ENCODE results near the gene KCNN1. TPM values are rescaled to one million over a fixed set of nuclear protein-coding genes. Genes with fewer than 3 reads are reported as not detected.

Gene KCNN1
- total RNA-seq, 1 experiment from 2014 or later = 9.2 TPM

DNA sequence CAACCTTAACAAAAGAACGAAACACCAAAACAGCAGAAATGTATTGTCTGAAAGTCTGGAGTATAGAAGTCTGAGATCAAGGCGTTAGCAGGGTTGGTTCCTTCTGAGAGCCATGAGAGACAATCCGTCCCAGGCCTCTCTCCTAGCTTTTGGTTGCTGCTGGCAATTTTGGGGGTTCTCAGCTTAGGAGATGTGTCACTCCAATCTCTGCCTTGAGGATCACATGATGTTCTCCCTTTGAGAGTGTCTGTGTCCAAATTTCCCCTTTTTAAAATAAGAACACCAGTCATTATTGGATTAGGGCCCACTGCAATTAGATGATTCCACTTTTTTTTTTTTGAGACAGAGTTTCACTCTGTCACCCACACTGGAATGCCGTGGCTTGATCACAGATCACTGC lies 10.1 kb downstream of the KCNN1 start:
- no peak overlapping the region for H2BK12ac ChIP-seq (ENCODE audit: insufficient read length, low read depth, low read length)
- no peaks in the 10 kb centered on the region for H3K4me1 ChIP-seq (ENCODE audit: insufficient read depth, low read length)
- TF ChIP-seq, protein P1, sequence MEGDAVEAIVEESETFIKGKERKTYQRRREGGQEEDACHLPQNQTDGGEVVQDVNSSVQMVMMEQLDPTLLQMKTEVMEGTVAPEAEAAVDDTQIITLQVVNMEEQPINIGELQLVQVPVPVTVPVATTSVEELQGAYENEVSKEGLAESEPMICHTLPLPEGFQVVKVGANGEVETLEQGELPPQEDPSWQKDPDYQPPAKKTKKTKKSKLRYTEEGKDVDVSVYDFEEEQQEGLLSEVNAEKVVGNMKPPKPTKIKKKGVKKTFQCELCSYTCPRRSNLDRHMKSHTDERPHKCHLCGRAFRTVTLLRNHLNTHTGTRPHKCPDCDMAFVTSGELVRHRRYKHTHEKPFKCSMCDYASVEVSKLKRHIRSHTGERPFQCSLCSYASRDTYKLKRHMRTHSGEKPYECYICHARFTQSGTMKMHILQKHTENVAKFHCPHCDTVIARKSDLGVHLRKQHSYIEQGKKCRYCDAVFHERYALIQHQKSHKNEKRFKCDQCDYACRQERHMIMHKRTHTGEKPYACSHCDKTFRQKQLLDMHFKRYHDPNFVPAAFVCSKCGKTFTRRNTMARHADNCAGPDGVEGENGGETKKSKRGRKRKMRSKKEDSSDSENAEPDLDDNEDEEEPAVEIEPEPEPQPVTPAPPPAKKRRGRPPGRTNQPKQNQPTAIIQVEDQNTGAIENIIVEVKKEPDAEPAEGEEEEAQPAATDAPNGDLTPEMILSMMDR (conservative IDR thresholded peaks at IDR 0.05) = no peak
- H3K36me3 Mint-ChIP-seq (ENCODE audit: insufficient read depth in 1 of 3, low read depth in 3 of 3) = peaks cover 0 to 28% (median 18%) of the 10 kb centered on the region in 3 experiments; a peak in 6 of 7 replicates
- no peaks in the 10 kb centered on the region for H3K9me3 ChIP-seq (ENCODE audit: control insufficient read depth, low read depth, low read length)
- no peaks in the 10 kb centered on the region for H4K20me1 ChIP-seq (ENCODE audit: control insufficient read depth, insufficient read depth, insufficient read length)
- H3K9me3 Mint-ChIP-seq = no peaks in the 10 kb centered on the region
- no peak overlapping the region for H3K23ac ChIP-seq (ENCODE audit: insufficient read length, low read depth, low read length)
- H3K27ac Mint-ChIP-seq = no peak overlapping the region
- H2BK5ac ChIP-seq (ENCODE audit: insufficient read length, low read length) = no peak overlapping the region
- no peaks in the 10 kb centered on the region for H3K79me2 ChIP-seq (ENCODE audit: insufficient read depth, low read length)
- H3K4me1 Mint-ChIP-seq = no peaks in the 10 kb centered on the region
- H3K4me2 ChIP-seq (ENCODE audit: insufficient read depth, insufficient read length, low read length) = no peak overlapping the region
- H2BK20ac ChIP-seq (ENCODE audit: low read depth, low read length, poor library complexity, severe bottlenecking) = no peak overlapping the region
- H4K91ac ChIP-seq (ENCODE audit: insufficient read length, low read depth, low read length) = no peak overlapping the region
- H3K18ac ChIP-seq (ENCODE audit: insufficient read length, low read depth, low read length) = no peak overlapping the region
- no peak overlapping the region for H3K4ac ChIP-seq (ENCODE audit: low read depth, low read length)
- no peaks in the 10 kb centered on the region for H3K27me3 ChIP-seq (ENCODE audit: insufficient read depth, low read length)
- no CpG with 5 or more reads among the region's 4 CpGs for WGBS (ENCODE audit: extremely low coverage, insufficient read length, low lambda C conversion rate)
- no peak overlapping the region for H2AFZ ChIP-seq (ENCODE audit: low read length)
- no peak overlapping the region for H2BK15ac ChIP-seq (ENCODE audit: low read depth, low read length)
- no peaks in the 10 kb centered on the region for H3K23me2 ChIP-seq (ENCODE audit: insufficient read length, low read depth, low read length, poor library complexity, severe bottlenecking)
- H3K4me3 Mint-ChIP-seq = no peak overlapping the region
- peaks cover under 1% of the 10 kb centered on the region; the same call in 1 of the 2 replicates for H3K27me3 Mint-ChIP-seq (ENCODE audit: low read depth)
- H3K56ac ChIP-seq (ENCODE audit: insufficient read length, low read depth, low read length) = no peak overlapping the region
- no peaks in the 10 kb centered on the region for H3K79me1 ChIP-seq (ENCODE audit: insufficient read depth, low read depth, low read length, poor library complexity, severe bottlenecking)
- H3T11ph ChIP-seq (ENCODE audit: low read length) = no peak overlapping the region
- no peak overlapping the region for H4K8ac ChIP-seq (replicated peaks; ENCODE audit: insufficient read length, low read depth, low read length)
- no peak overlapping the region for H3K14ac ChIP-seq (ENCODE audit: insufficient read depth, low read length)
- no peak overlapping the region for H2AK5ac ChIP-seq (ENCODE audit: insufficient read length, low read length)
- DNase-seq = no peak
- H4K5ac ChIP-seq (ENCODE audit: insufficient read length, low read depth, low read length) = no peak overlapping the region
- H2BK120ac ChIP-seq (ENCODE audit: low read depth, low read length, poor library complexity, severe bottlenecking) = no peak overlapping the region
- no peak overlapping the region for H3K27ac ChIP-seq (ENCODE audit: insufficient read length, low read depth, low read length)
- no peak overlapping the region for H3K9ac ChIP-seq (ENCODE audit: extremely low read depth, insufficient read length, low read length)

Measured in H9 (cell line).